Measurements from ENCODE around the gene SBK2. TPM values are rescaled to one million over a fixed set of nuclear protein-coding genes. Genes with fewer than 3 reads are reported as not detected.

The SBK2 gene
- total and polyA plus RNA-seq, 8 donors: 0.20 TPM; not detected in 7

DNA sequence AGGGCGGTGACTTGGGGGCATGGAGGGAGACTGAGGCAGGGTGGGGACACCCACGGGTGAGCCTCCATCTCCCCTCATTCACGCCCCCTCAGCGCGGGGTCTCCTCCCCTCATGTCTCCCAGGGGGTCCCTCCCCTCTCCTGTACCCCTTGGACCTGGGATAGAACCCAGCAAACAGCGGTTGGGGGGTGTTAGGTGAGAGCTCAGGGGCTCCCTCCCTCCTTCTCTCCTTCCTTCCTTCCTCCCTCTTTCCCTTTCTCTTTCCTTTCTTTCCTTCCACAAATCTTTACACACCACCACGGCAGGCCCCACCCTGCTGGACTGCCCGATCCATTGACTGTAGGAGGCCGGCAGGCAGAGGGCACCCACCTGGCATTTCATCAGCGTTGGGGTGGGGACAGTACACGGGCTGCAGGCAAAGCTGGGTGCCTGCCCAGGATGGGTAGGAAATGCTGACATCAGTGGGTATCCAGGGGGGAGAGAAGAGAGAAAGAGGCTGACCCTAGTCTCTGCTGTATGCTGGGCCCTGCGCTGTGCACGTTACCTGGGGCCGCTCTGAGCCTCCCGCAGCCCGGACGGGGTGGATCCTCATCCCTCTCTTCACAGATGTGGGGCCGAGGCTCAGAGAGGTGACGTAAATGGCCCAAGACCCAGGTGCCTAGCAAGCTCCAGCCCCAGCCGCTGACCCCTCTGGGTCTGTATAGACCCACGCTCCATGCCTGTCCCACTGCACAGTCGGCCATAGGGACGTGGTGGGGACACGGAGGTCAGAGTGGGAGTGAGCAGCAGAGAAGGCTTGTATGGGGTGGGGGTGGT is 45.2 kb downstream of the SBK2 start:
- ATAC-seq: no peak
- H3K4me1 ChIP-seq: peaks cover under 1 to 6% of the 10 kb centered on the region in 2 donors
- no peak overlapping the region for H3K4me3 ChIP-seq
- no peak overlapping the region for H3K27ac ChIP-seq
- intact Hi-C loops (cut with DNase I): no loop called here
- TF ChIP-seq, protein P1, sequence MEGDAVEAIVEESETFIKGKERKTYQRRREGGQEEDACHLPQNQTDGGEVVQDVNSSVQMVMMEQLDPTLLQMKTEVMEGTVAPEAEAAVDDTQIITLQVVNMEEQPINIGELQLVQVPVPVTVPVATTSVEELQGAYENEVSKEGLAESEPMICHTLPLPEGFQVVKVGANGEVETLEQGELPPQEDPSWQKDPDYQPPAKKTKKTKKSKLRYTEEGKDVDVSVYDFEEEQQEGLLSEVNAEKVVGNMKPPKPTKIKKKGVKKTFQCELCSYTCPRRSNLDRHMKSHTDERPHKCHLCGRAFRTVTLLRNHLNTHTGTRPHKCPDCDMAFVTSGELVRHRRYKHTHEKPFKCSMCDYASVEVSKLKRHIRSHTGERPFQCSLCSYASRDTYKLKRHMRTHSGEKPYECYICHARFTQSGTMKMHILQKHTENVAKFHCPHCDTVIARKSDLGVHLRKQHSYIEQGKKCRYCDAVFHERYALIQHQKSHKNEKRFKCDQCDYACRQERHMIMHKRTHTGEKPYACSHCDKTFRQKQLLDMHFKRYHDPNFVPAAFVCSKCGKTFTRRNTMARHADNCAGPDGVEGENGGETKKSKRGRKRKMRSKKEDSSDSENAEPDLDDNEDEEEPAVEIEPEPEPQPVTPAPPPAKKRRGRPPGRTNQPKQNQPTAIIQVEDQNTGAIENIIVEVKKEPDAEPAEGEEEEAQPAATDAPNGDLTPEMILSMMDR (IDR thresholded peaks at IDR 0.05): no peak
- no peaks in the 10 kb centered on the region for H3K36me3 ChIP-seq
- peak in 1 of 4 donors; percentile 51 for DNase-seq
- H3K27me3 ChIP-seq: peaks cover 0 to 61% of the 10 kb centered on the region in 2 donors
- H3K9me3 ChIP-seq: no peaks in the 10 kb centered on the region

DNA sequence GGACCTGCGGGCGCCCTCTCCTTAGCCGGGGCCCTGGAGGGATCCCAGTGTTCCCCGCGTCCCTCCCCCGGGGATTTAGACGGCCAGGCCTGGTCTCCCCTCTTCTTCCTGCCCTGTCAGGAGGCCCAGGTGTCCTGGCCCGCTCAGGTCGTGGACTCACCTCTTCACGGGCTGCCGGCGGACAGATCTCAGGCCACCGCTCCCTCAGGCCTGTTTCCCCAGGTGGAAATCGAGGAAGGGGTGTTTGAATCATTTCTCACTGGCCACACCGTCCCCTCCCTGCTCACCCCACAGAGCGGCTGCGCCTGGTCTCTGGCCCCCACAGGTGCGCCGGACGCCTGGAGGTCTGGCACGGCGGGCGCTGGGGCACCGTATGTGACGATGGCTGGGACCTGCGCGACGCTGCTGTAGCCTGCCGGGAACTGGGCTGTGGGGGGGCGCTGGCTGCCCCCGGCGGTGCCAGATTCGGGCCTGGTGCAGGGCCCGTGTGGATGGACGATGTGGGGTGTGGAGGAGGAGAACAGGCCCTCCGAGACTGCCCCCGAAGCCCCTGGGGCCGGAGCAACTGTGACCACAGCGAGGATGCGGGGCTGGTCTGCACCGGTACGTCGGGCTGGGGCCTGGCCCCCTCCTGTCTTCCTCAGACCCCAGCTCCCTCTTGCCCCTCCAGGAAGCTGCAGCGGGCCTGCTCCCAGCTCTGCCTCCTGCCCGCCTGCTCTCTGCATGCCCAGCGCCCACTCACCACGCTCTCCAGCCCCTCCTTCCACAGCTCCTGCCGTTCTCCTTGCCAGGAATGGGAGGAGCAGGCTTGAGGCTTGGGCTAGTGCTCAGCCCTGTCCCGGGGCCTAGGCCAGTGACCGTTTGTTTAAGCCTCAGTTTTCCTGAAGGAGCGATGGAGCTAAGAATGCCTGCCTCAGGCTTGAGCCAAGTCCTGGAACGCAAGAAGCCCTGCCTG is 46.2 kb downstream of the SBK2 start:
- no peak overlapping the region for H3K4me3 ChIP-seq
- no peaks in the 10 kb centered on the region for H3K9me3 ChIP-seq
- intact Hi-C loops (cut with DNase I): no loop called here
- TF ChIP-seq, protein P1 (IDR thresholded peaks at IDR 0.05): no peak
- H3K27ac ChIP-seq: no peak overlapping the region
- no peaks in the 10 kb centered on the region for H3K36me3 ChIP-seq
- H3K4me1 ChIP-seq: peaks cover 7 to 10% of the 10 kb centered on the region in 2 donors
- H3K27me3 ChIP-seq: peaks cover 0 to 62% of the 10 kb centered on the region in 2 donors
- DNase-seq: peak in 1 of 4 donors; percentile 76
- ATAC-seq: no peak

DNA sequence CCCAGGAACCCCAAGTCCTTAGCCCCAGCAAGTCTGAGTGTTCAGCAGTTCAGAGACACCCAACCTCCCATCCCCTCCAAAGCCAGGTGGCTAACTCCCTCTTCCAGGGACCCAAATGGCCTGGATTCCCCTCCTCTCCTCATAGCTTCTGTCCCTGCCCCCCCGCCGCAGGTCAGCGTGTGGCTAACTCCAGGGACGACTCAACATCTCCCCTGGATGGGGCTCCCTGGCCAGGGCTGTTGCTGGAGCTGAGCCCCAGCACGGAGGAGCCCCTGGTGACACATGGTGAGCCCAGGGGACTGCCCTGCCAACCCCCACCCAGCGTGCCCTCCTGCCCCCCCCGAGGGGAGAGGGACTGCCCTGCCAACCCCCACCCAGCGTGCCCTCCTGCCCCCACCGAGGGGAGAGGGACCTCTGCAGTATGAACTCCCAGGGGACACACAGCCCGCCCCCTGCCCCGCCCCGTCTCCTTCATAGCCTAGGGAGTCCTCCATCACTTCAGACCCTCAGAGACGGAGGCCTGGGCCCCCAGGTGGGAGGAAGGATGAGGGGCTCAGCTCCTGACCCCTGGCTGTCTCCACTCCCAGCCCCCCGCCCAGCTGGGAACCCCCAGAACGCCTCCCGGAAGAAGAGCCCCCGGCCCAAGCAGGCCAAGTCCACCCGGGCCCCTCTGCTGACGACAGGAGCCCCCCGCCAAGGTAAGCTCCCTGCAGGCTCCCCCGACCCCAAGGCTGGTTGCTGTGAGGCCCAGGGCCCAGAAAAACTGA is 47.0 kb downstream of the SBK2 start:
- ATAC-seq (no peak), DNase-seq (peak in 1 of 4 donors; percentile 68)
- Histone ChIP-seq H3K4me1 (peaks cover 7 to 18% of the 10 kb centered on the region in 2 donors), H3K36me3 (no peaks in the 10 kb centered on the region), H3K27me3 (peaks cover 0 to 70% of the 10 kb centered on the region in 2 donors), H3K9me3 (no peaks in the 10 kb centered on the region), H3K4me3 (no peak overlapping the region), H3K27ac (no peak overlapping the region)
- intact Hi-C loops (cut with DNase I): no loop called here
- TF ChIP-seq, protein P1 (IDR thresholded peaks at IDR 0.05): no peak

DNA sequence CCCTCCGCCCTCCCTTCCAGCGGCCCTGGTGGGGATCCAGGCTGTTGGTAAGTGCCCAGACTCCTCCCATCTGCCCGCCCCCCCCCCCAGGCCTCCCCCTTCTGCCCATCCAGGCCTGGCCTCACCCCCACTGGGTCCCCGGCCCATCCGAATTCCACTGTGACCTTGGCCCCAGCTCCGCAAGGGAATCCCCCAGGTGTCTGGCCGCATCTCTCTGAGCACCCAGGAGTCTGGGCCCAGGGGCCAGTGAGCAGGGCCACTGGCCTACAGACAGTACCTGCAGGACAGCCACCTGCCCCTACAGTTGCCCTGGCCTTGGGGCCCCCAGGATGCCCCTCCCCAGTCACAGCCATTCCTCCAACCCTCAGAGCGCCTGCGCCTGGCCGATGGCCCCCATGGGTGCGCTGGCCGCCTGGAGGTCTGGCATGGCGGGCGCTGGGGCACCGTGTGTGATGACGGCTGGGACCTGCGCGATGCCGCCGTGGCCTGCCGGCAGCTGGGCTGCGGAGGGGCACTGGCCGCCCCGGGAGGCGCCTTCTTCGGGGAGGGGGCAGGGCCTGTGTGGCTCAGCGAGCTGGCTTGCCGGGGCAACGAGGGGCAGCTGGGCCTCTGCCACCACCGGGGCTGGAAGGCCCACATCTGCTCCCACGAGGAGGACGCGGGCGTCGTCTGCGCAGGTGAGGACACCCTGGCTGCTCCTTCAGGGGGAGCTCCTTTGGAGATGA is 47.8 kb downstream of the SBK2 start:
- H3K27me3 ChIP-seq: peaks cover 0 to 70% of the 10 kb centered on the region in 2 donors
- intact Hi-C loops (cut with DNase I): no loop called here
- TF ChIP-seq, protein P1 (IDR thresholded peaks at IDR 0.05): no peak
- peaks cover 12 to 25% of the 10 kb centered on the region in 2 donors for H3K4me1 ChIP-seq
- ATAC-seq (no peak), DNase-seq (peak in 1 of 4 donors; percentile 69)
- no peak overlapping the region for H3K27ac ChIP-seq
- H3K9me3 ChIP-seq: no peaks in the 10 kb centered on the region
- H3K36me3 ChIP-seq: no peaks in the 10 kb centered on the region
- H3K4me3 ChIP-seq: no peak overlapping the region
